Rectal smooth muscle tissue (tissue), 1 donor: ENCODE measurements around the gene ZBTB8A.
"Not testable (repeated sequence)": the region's sequence is repeated elsewhere in the genome, so short reads cannot be mapped to it uniquely, and the experiment has no call there.

Experiments
- H3K27ac ChIP-seq: one replicate; pipeline ENCODE4 v1.7.0; 2013; ENCODE audit warnings: low read depth, low read length, inconsistent platforms
- H3K27me3 ChIP-seq: one replicate; pipeline ENCODE4 v1.7.0; 2013; ENCODE audit warnings: low read length; ENCODE audit not compliant: control insufficient read depth, insufficient read depth
- H3K36me3 ChIP-seq: one replicate; pipeline ENCODE4 v1.7.0; 2013; ENCODE audit warnings: low read length; ENCODE audit not compliant: control insufficient read depth, insufficient read depth
- H3K4me1 ChIP-seq: one replicate; pipeline ENCODE4 v1.7.0; 2013; ENCODE audit warnings: low read length; ENCODE audit not compliant: control insufficient read depth, insufficient read depth
- H3K4me3 ChIP-seq: one replicate; pipeline ENCODE4 v1.7.0; 2013; ENCODE audit warnings: low read length
- H3K9ac ChIP-seq: one replicate; pipeline ENCODE4 v1.7.0; 2013; ENCODE audit warnings: low read length

ZBTB8A gene

GRCh38 chr1:32541064-32541566, 1.9 kb downstream of the ZBTB8A start:
- Histone ChIP-seq H3K27ac (no peak overlapping the region), H3K4me3 (no peak overlapping the region), H3K36me3 (no peaks in the 10 kb centered on the region), H3K9ac (no peak overlapping the region), H3K27me3 (no peaks in the 10 kb centered on the region), H3K4me1 (peaks cover 2% of the 10 kb centered on the region)

GRCh38 chr1:32546611-32547010, 7.4 kb downstream of the ZBTB8A start:
- no peaks in the 10 kb centered on the region for H3K4me1 ChIP-seq
- no peak overlapping the region for H3K9ac ChIP-seq
- no peak overlapping the region for H3K4me3 ChIP-seq
- no peak overlapping the region for H3K27ac ChIP-seq
- no peaks in the 10 kb centered on the region for H3K36me3 ChIP-seq
- H3K27me3 ChIP-seq: no peaks in the 10 kb centered on the region

GRCh38 chr1:32549616-32550015, 10.4 kb downstream of the ZBTB8A start:
- H3K36me3 ChIP-seq: no peaks in the 10 kb centered on the region
- no peak overlapping the region for H3K27ac ChIP-seq
- H3K4me3 ChIP-seq: no peak overlapping the region
- no peak overlapping the region for H3K9ac ChIP-seq
- no peaks in the 10 kb centered on the region for H3K4me1 ChIP-seq
- no peaks in the 10 kb centered on the region for H3K27me3 ChIP-seq

- no peak overlapping the region for H3K4me3 ChIP-seq
- H3K27ac ChIP-seq: no peak overlapping the region
These were observed 15.1 kb downstream of the ZBTB8A start for GRCh38 chr1:32554288-32554687.

GRCh38 chr1:32557035-32557434, 17.8 kb downstream of the ZBTB8A start:
- not testable (repeated sequence) for H3K4me1 ChIP-seq, H3K36me3 ChIP-seq, H3K4me3 ChIP-seq, H3K9ac ChIP-seq, H3K27me3 ChIP-seq, H3K27ac ChIP-seq

More at GRCh38 chr1:32554288-32554687, 15.1 kb downstream of the ZBTB8A start:
- no peaks in the 10 kb centered on the region for H3K4me1 ChIP-seq
- no peaks in the 10 kb centered on the region for H3K27me3 ChIP-seq
- no peak overlapping the region for H3K9ac ChIP-seq
- H3K36me3 ChIP-seq: no peaks in the 10 kb centered on the region

- Histone ChIP-seq H3K9ac (no peak overlapping the region), H3K4me3 (no peak overlapping the region), H3K27me3 (no peaks in the 10 kb centered on the region), H3K36me3 (no peaks in the 10 kb centered on the region), H3K27ac (no peak overlapping the region), H3K4me1 (no peaks in the 10 kb centered on the region)
These were observed 18.6 kb downstream of the ZBTB8A start for GRCh38 chr1:32557812-32558211.

GRCh38 chr1:32568929-32569328, 29.7 kb downstream of the ZBTB8A start:
- Histone ChIP-seq H3K27me3 (no peaks in the 10 kb centered on the region), H3K4me3 (no peak overlapping the region), H3K27ac (no peak overlapping the region), H3K36me3 (no peaks in the 10 kb centered on the region), H3K9ac (no peak overlapping the region), H3K4me1 (no peaks in the 10 kb centered on the region)

GRCh38 chr1:32580348-32581017, 41.3 kb downstream of the ZBTB8A start:
- no peaks in the 10 kb centered on the region for H3K27me3 ChIP-seq
- H3K9ac ChIP-seq: no peak overlapping the region
- H3K4me1 ChIP-seq: peaks cover 4% of the 10 kb centered on the region
- H3K36me3 ChIP-seq: no peaks in the 10 kb centered on the region
- no peak overlapping the region for H3K27ac ChIP-seq
- no peak overlapping the region for H3K4me3 ChIP-seq

- Histone ChIP-seq H3K36me3 (no peaks in the 10 kb centered on the region), H3K4me1 (no peaks in the 10 kb centered on the region), H3K27me3 (no peaks in the 10 kb centered on the region), H3K27ac (no peak overlapping the region), H3K9ac (no peak overlapping the region), H3K4me3 (no peak overlapping the region)
These were observed 53.7 kb downstream of the ZBTB8A start for GRCh38 chr1:32592943-32593342.

GRCh38 chr1:32600034-32600433, 60.8 kb downstream of the ZBTB8A start:
- Histone ChIP-seq H3K27me3 (no peaks in the 10 kb centered on the region), H3K4me3 (no peak overlapping the region), H3K27ac (no peak overlapping the region), H3K4me1 (no peaks in the 10 kb centered on the region), H3K9ac (no peak overlapping the region), H3K36me3 (no peaks in the 10 kb centered on the region)

- no peaks in the 10 kb centered on the region for H3K27me3 ChIP-seq
- H3K4me3 ChIP-seq: no peak overlapping the region
- no peak overlapping the region for H3K9ac ChIP-seq
- peaks cover 3% of the 10 kb centered on the region for H3K36me3 ChIP-seq
- H3K4me1 ChIP-seq: no peaks in the 10 kb centered on the region
- no peak overlapping the region for H3K27ac ChIP-seq
These were observed 66.6 kb downstream of the ZBTB8A start for GRCh38 chr1:32605711-32606424.

- Histone ChIP-seq H3K36me3 (peaks cover 3% of the 10 kb centered on the region), H3K27ac (no peak overlapping the region), H3K4me1 (no peaks in the 10 kb centered on the region), H3K9ac (no peak overlapping the region), H3K4me3 (no peak overlapping the region), H3K27me3 (no peaks in the 10 kb centered on the region)
These were observed 67.5 kb downstream of the ZBTB8A start for GRCh38 chr1:32606565-32607371.
